HG02884 (cell line): ENCODE measurements around the gene ZNF665.
"Not testable (repeated sequence)": the region's sequence is repeated elsewhere in the genome, so short reads cannot be mapped to it uniquely, and the experiment has no call there.

Experiments used
- ATAC-seq: cut with Tn5 transposase; IDR thresholded peaks from one replicate; pipeline ENCODE4 v1.9.1; 2021; ENCODE audit warnings: mild to moderate bottlenecking, moderate library complexity; ENCODE audit not compliant: unreplicated experiment

ZNF665 gene

GRCh38 chr19:53158119-53158656 lies 35.0 kb downstream of the ZNF665 start:
- no peak for ATAC-seq

DNA sequence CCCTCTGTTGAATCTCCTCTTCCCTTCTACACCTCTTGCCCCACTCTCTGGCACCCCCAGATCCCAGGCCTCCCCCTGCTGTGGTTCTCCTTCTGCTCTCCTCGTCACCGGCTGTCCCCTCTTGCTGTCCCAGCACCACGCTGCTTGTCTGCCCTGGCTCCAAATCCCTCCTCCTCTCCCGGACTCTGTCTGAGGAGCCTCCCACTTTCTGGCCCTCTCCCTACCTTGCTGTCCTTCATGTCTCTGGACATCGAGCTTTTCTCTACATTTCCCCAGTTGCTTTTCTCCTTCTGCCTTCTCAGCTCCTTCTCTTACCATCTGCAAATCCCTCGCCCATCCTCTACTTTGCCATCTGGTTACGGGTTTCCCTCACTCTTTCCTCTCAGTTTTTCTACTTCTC lies 35.5 kb downstream of the ZNF665 start:
- no peak for ATAC-seq

DNA sequence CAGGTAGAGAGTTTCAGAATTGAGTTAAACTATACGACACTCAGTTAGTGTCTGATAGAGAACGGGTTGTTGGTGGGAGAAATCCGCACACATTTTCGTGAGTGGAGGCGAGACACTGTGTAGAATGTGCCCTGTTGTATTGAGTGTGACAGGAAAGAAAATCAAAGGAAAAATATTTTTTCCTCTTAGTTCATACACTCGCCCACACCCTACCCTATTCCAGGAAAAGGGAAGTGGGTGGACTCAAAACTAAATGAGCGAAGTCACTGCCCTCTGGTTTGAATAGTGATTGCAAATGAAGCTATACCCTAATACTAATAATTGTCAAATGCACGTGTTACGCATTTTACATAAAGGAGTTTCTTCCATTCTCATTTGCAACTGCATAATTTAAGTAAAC lies 36.3 kb downstream of the ZNF665 start:
- no peak for ATAC-seq

- ATAC-seq = no peak
Measured at GRCh38 chr19:53147645-53148044, 45.5 kb downstream of the ZNF665 start.

DNA sequence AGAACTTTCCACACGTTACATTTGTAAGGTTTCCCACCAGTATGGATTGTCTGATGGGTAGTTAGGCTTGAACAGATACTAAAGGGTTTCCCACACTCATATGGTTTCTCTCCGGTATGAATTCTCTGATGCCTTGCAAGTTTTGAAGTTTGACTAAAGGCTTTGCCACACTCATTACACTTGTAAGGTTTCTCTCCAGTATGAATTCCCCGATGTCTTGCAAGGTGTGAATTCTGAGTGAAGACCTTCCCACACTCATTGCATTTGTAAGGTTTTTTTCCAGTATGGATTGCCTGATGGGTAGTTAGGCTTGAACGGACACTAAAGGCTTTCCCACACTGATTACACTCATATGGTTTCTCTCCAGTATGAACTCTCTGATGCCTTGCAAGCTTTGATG lies 52.8 kb downstream of the ZNF665 start:
- ATAC-seq = no peak

- ATAC-seq = no peak
Measured at GRCh38 chr19:53136432-53136831, 56.7 kb downstream of the ZNF665 start.

DNA sequence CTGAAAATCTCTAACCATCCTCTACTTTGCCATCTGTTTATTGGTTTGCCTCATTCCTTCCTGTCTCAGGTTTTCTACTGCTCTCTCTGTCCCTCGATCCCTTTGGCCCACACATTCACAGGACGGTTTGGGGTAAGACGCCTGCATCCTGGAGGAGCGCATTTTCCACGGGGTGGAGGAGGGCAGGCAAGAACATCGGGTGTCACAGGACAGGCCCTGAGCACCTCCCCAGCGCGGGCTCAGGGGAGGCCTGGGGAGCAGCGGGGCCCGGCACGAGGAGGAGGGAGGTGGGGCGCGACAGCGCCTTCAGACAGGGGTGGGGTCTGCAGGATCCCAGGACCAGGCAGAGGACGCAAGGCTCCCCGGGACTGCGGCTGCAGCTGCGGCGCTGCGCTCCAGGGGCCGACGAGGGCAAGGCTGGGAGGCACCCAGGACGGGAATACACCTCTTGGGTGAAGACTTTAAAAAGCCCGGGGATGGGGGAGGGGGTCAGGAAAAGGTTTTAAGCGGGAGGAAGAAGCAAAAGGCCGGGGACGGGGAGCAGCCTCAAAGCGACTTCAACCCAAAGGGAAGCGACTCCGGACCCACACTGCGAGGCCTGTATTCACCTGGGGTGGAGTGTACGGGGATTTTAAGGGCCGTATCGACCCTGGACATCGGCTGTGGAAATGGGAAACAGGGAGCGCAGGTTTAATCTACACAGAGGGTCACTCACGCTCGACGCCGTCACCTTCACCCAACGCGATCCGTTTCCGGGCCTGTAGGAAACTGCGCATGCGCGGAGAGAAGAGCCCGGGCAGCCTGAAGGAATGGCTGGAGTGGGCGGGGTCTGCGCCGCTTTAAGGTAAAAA lies 60.8 kb downstream of the ZNF665 start, which contains the start of gene ZNF415:
Gene ZNF415, minus strand, starts transcription at position 770 of the 851 bp plus-strand sequence. CDS start 10,234 bp downstream, outside the sequence.
- no peak for ATAC-seq

- ATAC-seq = no peak
Measured at GRCh38 chr19:53131727-53132126, 61.4 kb downstream of the ZNF665 start.

- ATAC-seq = no peak
Measured at GRCh38 chr19:53131085-53131590, 62.0 kb downstream of the ZNF665 start.

DNA sequence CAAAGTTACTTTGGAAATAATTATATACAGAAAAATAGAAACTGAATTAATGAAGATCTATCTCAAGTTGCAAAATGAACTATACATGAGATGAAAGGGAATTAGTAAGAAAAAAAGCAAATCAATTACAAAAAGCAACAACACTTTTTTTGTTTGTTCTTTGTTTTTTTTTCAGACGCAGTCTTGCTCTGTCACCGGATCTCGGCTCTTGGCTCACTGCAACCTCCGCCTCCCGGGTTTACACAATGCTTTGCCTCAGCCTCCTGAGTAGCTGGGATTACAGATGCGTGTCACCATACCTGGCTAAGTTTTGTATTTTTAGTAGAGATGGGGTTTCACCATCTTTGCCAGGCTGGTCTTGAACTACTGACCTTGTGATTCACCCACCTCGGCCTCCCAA lies 62.7 kb downstream of the ZNF665 start:
- no peak for ATAC-seq

GRCh38 chr19:53126733-53127526 lies 66.2 kb downstream of the ZNF665 start:
- ATAC-seq = not testable (repeated sequence)

- no peak for ATAC-seq
Measured at GRCh38 chr19:53123400-53123799, 69.8 kb downstream of the ZNF665 start.
